Peyer's patch (tissue), 4 donors: ENCODE data around the gene PGAP3. TPM values are rescaled to one million over a fixed set of nuclear protein-coding genes. Genes with fewer than 3 reads are reported as not detected.

ENCODE experiments used
- DNase-seq, 3 donors: peaks; one replicate each; pipeline ENCODE4 v3.0.0-alpha.2; 2017 to 2019
- H3K27ac ChIP-seq, 4 donors: fragments of 200-600 bp; sonication (generic); one replicate each; pipeline ENCODE4 v1.5.1; 2016 to 2019
- H3K27me3 ChIP-seq, 2 donors: fragments of 200-600 bp; sonication (generic); one replicate each; pipeline ENCODE4 v1.5.1; 2019
- H3K36me3 ChIP-seq, 3 donors: fragments of 200-600 bp; sonication (generic); one replicate each; pipeline ENCODE4 v1.5.1; 2016 to 2019
- H3K4me1 ChIP-seq, 4 donors: fragments of 200-600 bp; sonication (generic); one replicate each; pipeline ENCODE4 v1.5.1; 2016 to 2019
- H3K4me3 ChIP-seq, 4 donors: fragments of 200-600 bp; sonication (generic); 1 replicate in 3 of 4; 2 replicates in 1 of 4; pipeline ENCODE4 v1.5.1; 2016 to 2019; ENCODE audit warnings: mild to moderate bottlenecking in 1 of 4
- H3K9me3 ChIP-seq, 4 donors: fragments of 200-600 bp; sonication (generic); one replicate each; pipeline ENCODE4 v1.5.1; 2016 to 2019; ENCODE audit warnings: mild to moderate bottlenecking in 1 of 4
- POLR2A ChIP-seq, 2 donors: fragments of 450-650 bp; IDR thresholded peaks; one replicate each; pipeline ENCODE4 v1.5.1; 2017; ENCODE audit warnings: antibody characterized with exemption in 2 of 2, mild to moderate bottlenecking in 2 of 2, moderate library complexity in 2 of 2
- total RNA-seq, 4 donors: library from RNA; depleted of rRNA; stranded (reverse); fragments of >200 nt; gene quantifications; one replicate each; pipeline ENCODE4 v1.1.0, GENCODE V29; 2016
- TF ChIP-seq, protein P1 (sequence below), 6 experiments: fragments of 450-650 bp in 4 of 6; fragments of 200-600 bp in 2 of 6; sonication (generic) in 1 of 6; IDR thresholded peaks; one replicate each; pipeline ENCODE4 v1.5.1; 2017 to 2019; ENCODE audit warnings: antibody characterized with exemption in 6 of 6, mild to moderate bottlenecking in 3 of 6, moderate library complexity in 1 of 6

PGAP3 gene
- total RNA-seq, 4 donors from 2014 or later: 15.7 to 72.3 (median 65.1) TPM

- Histone ChIP-seq H3K4me3 (peak overlapping the region in 2 of 4 donors; percentile 10 to 19), H3K36me3 (peaks cover 0 to 28% (median 0%) of the 10 kb centered on the region in 3 donors), H3K4me1 (peaks cover 3 to 71% (median 6%) of the 10 kb centered on the region in 4 donors), H3K27me3 (no peaks in the 10 kb centered on the region), H3K9me3 (no peaks in the 10 kb centered on the region), H3K27ac (peak overlapping the region in 3 of 4 donors; percentile 76 to 92 (median 91))
- TF ChIP-seq, protein P1, sequence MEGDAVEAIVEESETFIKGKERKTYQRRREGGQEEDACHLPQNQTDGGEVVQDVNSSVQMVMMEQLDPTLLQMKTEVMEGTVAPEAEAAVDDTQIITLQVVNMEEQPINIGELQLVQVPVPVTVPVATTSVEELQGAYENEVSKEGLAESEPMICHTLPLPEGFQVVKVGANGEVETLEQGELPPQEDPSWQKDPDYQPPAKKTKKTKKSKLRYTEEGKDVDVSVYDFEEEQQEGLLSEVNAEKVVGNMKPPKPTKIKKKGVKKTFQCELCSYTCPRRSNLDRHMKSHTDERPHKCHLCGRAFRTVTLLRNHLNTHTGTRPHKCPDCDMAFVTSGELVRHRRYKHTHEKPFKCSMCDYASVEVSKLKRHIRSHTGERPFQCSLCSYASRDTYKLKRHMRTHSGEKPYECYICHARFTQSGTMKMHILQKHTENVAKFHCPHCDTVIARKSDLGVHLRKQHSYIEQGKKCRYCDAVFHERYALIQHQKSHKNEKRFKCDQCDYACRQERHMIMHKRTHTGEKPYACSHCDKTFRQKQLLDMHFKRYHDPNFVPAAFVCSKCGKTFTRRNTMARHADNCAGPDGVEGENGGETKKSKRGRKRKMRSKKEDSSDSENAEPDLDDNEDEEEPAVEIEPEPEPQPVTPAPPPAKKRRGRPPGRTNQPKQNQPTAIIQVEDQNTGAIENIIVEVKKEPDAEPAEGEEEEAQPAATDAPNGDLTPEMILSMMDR (IDR thresholded peaks at IDR 0.05): peak in 3 of 6 experiments; percentile 38 to 51 (median 47)
- no peak for TF ChIP-seq POLR2A (IDR thresholded peaks at IDR 0.05)
- peak in 1 of 3 donors; percentile 51 for DNase-seq
Observed at GRCh38 chr17:39704821-39705551, 17.1 kb upstream of the PGAP3 start.

GRCh38 chr17:39703913-39704312 is 16.1 kb upstream of the PGAP3 start:
- H3K36me3 ChIP-seq: peaks cover 0 to 17% (median 0%) of the 10 kb centered on the region in 3 donors
- TF ChIP-seq POLR2A (IDR thresholded peaks at IDR 0.05): no peak
- TF ChIP-seq, protein P1 (IDR thresholded peaks at IDR 0.05): no peak
- DNase-seq: no peak
- H3K27ac ChIP-seq: peak overlapping the region in 3 of 4 donors; percentile 64 to 92 (median 76)
- no peak overlapping the region for H3K4me3 ChIP-seq
- no peaks in the 10 kb centered on the region for H3K9me3 ChIP-seq
- H3K27me3 ChIP-seq: no peaks in the 10 kb centered on the region
- H3K4me1 ChIP-seq: peaks cover 3 to 71% (median 6%) of the 10 kb centered on the region in 4 donors

- H3K4me3 ChIP-seq: peak overlapping the region in 1 of 4 donors; percentile 14
- no peak for DNase-seq
- H3K27ac ChIP-seq: peak overlapping the region in 3 of 4 donors; percentile 64 to 92 (median 76)
- H3K4me1 ChIP-seq: peaks cover 3 to 67% (median 6%) of the 10 kb centered on the region in 4 donors
- H3K9me3 ChIP-seq: no peaks in the 10 kb centered on the region
- H3K36me3 ChIP-seq: peaks cover 0 to 10% (median 0%) of the 10 kb centered on the region in 3 donors
- H3K27me3 ChIP-seq: no peaks in the 10 kb centered on the region
- TF ChIP-seq, protein P1 (IDR thresholded peaks at IDR 0.05): no peak
- no peak for TF ChIP-seq POLR2A (IDR thresholded peaks at IDR 0.05)
Observed at GRCh38 chr17:39702901-39703893, 15.3 kb upstream of the PGAP3 start.

DNA sequence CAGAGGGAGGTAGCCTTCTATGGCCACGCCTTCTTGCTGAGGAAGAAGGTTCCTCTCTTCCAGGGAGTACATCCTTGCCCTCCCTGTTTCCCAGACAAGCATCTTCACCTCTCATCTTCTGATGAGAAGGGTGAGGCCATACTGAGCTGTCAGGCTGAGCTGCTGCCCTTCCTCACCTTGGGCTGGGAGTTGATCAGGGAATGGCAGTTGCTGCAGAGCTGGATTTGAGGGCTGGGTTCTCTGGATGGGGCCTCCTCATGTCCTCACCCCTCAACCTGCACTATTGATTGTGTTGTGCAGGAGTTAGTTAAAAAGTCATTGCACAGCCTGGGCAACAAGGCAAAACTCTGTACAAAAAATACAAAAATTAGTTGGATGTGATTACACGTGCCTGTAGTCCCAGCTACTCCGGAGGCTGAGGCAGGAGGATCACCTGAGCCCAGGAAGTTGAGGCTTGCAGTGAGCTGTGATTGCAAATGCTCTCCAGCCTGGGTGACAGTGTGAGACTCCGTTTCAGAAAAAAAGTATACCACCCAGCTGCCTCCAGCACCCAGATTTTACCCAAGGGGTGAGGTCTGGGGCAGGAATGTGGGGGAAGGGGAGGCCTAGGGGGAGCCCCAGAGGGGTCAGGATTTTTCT is 14.0 kb upstream of the PGAP3 start:
- peak overlapping the region in 2 of 4 donors; percentile 6 to 76 for H3K4me3 ChIP-seq

More for the DNA sequence above, 14.0 kb upstream of the PGAP3 start:
- Histone ChIP-seq H3K27me3 (no peaks in the 10 kb centered on the region), H3K27ac (peak overlapping the region in 1 of 4 donors; percentile 96), H3K36me3 (no peaks in the 10 kb centered on the region), H3K4me1 (peaks cover 2 to 54% (median 5%) of the 10 kb centered on the region in 4 donors), H3K9me3 (no peaks in the 10 kb centered on the region)
- no peak for DNase-seq
- TF ChIP-seq, protein P1 (IDR thresholded peaks at IDR 0.05): no peak
- no peak for TF ChIP-seq POLR2A (IDR thresholded peaks at IDR 0.05)
